Measurements from ENCODE around the gene MCRIP2.
"Not testable (repeated sequence)": the region's sequence is repeated elsewhere in the genome, so short reads cannot be mapped to it uniquely, and the experiment has no call there.

MCRIP2 gene

DNA sequence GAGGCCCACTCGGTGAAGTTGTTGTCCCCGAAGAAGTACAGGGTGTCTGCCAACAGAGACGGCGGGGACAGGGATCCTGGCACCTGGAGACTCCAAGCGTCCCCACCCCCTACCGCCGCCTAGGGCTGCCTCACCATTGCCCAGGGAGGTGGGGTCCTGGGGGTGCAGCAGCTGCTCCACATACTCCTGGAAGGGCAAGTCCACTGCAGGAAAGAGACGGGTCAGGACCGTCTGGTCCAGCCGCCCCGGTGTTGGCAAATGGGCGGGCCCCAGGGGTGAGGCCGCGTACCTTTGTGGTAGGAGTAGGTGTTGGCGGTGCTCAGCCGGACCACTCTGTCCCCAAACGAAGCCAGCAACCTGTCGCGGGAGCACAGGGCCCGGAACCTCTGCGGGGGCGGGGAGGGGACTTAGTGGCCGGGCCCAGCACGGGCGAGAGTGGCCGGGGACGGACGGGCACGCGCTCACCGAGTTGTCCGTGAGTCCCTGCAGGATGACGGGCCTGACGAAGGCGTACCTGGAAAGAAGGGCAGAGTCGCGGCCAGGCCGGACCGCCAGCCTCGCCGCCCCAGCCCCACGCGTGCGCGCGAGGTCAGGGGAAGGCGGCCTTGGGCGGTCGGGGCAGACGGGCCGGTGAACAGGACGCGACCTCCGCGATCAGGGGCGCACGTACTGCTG lies 41.9 kb downstream of the MCRIP2 start:
- DNase-seq = no peak

DNA sequence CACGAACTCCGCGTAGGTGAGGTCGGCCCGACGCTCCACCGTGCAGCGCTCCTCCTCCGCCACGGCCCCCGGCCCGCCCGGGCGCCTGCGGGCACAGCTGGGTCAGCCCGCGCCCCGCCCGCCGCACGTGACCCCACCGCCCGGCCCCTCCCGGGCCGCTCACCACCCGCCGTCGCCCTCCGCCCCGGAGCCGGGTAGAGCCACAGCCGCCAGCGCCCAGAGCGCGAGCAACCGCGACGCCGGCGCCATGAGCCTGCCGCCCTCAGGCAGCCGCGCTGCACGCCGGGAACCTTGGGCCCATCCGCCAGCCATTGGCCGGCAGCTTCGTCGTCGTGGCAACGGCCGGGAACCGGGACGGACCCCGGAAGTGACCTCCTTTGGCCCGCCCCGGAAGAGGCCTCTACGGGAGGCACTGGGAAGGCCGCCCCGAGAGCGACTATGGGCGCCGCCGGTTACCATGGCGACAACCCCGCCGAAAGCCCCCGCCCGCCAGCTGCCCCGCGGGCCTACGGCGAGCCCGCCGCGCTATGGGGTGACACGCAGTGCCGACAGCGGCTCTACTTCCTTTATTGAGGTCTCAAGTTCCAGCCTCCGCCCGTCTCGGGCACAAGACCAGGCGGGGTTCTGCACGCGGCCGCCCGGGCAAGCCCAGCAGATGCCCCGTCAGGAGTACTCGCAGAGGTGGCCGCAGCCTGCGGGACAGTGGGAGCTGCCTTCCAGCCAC lies 42.6 kb downstream of the MCRIP2 start, which contains the start of gene JMJD8:
JMJD8 (minus strand) TSS at position 264 of the 724 bp plus-strand sequence; CDS start at position 249, 15 bp downstream.
- peak; percentile 96 to 97 for DNase-seq

DNA sequence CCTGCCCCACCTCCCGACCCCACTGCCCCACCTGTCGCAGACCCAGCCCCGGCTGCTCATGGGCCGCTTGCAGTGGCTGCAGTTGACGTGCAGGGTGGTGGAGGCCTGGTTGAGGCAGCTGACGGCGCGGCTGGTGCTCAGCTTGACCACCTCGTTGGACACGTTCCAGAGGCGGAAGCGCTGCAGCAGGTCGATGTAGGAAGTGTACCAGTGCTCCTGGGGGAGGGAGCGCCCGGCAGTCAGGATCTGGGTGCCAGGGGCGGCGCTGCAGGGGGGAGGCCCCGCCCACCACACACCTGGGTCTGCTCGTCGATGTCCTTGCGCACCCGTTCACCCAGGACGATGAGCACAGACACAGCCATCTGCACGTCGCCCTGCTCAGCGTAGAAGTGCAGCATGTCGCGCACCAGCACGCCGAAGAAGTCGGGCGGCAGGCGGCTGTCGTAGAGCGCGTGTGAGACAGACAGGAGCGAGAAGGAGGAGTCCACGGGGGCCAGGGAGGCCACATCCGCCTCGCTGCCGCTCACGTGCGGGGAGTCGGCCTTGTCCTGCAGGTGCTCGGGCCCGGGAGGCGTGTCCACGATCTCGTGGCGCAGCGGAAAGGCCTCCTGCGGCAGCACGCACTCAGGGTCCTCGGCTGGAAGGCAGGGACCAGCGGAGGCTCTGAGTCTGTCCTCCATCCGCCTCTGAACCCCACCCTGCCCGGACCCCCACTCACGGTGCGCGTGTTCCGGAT lies 43.5 kb downstream of the MCRIP2 start:
- peak; percentile 89 to 94 for DNase-seq

DNA sequence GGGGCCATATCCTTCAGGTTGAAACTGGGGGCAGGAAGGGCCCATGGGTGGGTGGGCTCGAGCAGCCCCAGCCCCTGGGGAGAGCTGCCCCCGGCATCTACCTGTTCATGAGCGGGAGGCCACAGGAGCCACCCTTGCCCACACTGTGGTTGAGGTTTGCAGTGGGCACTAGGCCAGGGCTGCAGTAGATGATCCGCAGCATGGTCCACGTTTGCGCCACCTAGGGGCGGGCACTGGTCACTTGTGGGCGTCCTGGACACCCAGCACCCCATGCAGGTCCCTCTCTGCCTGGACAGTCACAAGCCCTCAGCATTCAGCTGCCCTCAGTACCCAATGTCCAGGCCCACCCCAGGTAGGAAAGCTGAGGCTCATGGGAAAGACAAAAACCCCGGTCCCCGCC lies 44.3 kb downstream of the MCRIP2 start:
- peak; percentile 55 to 75 for DNase-seq

DNA sequence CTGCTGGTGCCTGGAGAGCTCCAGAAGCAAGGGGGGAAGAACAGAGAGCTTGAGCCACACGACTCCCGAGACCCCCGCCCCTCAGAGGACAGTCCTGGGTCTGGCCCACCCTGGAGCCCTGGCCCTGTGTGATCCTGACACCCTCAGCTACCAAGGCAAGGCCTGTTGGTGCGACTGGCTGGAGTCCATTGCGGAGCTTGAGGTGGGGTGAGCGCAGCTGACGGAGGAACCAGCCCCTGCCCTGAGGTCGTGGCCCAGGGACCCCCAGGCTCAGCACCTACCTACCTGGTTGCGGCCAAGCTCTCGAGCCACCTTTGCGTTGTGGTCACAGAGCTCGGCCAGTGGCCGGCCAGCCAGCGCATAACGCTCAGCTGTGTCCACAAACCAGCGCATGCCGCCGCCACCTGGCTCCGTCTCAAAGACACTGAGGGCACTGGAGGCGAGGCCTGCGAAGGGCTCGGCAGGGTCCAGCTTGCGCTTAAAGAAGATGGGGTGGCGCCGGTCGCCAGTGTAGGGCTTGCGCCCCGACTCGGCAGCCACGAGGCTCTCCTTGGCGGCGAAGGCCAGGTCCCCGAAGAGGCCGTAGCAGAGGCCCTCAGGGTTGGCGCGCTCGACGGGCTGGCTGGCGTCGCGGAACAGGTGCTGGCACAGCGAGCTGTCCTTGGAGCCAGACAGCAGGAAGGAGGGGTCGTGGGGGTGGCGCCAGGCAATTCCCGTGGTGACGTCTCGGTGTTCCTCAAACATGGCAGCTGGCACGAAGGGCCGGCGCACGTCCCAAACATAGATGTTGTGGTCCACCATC lies 45.0 kb downstream of the MCRIP2 start:
- DNase-seq = no peak

DNA sequence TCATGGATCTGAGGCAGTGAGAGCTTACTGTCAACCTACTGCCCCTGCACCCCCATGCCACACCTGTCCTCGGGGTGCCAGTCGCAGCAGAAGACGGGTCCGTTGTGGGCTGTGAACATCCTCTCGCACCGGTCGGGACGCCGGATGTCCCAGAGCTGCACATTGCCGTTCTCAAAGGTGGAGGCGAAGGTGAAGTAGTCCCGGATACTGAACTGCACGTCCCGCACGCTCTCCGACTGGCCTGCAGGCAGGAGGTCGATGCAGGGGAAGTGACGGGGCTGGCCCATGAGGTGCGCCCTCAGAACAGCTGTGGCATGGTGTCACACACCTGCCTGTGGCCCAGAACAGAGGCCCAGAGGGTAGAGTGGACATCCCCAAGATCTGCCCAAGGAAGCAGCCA lies 45.9 kb downstream of the MCRIP2 start:
- DNase-seq = no peak

DNA sequence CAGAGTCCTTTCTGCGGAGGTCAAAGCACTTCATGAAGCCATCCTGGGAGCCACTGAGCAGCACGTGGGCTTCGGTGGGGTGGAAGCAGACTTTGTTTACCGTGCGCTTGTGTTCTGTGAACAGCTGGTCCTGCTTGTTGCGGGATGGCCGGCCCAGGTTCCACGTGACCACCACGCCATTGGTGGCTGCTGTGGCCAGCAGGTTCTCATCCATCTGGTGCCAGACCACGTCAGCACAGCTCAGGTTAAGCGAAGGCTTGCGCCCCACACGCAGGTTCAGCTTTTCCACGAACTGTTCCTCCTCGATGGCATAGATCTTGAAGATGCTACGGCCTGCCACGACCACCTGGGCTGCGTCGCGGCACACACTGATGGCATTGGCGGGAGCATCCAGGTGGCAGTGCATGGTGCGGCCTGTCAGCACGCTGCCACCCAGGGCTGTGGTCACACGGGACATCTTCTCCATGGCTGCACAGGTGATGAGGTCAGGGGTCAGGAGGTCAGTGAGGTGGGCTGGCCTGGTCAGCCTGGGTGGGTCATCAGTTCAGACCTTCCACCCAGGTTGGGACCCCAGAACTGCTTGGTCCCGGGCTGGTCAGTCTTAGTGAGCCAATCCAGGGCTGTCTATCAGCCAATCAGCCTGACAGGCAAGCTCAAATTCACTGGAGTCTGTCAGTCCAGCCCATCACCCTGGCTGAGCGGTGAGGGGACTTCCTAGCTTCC lies 47.7 kb downstream of the MCRIP2 start:
- no peak for DNase-seq

DNA sequence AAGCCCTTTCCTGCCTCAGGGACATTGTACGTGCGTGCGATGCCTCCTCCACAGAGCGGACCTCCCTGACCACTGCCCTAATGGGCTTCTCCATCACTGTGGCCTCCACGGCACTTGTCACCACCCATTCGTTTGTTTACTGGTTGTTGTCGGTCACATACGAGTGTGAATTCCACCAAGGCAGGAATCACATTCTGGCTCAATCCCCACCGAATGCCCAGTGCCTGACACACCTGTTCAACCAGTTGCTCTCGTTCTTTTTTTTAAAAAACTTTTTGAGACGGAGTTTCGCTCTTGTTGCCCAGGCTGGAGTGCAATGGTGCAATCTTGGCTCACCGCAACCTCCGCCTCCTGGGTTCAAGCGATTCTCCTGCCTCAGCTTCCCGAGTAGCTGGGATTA lies 49.6 kb downstream of the MCRIP2 start:
- DNase-seq = not testable (repeated sequence)

DNA sequence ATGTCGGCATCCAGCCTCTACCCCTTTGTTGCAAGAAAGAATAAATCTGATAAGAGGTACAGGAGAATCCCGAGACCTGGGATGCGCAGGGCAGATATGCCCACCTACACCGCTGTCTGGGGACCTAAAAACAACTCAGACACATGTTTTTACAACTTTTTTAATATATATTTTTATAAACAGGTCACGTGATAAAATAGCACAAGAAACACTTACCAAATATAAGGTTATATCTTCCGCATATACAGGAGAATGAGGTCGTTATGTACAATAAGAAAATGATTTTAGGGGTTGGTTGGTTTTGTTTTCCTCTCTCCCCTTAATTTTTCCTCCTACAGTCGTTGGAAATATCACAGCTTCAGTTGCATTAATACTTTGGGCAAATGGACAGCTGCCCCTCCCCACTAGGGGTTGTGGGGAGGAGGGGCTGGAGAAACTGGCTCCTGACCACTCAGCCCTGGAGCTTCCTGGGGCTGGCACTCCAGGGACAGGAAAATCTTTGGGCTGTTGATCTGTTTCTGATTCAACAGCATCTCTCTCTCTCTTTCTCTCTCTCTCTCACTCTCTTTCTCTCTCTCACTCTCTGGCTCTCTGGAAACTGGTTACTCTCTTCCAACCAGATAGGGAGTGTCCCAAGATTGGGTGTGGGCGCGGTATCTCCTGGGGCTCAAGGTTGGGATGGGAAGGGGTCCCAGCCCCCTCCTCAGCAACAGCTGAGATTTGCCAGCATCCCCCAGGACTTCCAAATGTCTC lies 50.9 kb downstream of the MCRIP2 start:
- DNase-seq = no peak

DNA sequence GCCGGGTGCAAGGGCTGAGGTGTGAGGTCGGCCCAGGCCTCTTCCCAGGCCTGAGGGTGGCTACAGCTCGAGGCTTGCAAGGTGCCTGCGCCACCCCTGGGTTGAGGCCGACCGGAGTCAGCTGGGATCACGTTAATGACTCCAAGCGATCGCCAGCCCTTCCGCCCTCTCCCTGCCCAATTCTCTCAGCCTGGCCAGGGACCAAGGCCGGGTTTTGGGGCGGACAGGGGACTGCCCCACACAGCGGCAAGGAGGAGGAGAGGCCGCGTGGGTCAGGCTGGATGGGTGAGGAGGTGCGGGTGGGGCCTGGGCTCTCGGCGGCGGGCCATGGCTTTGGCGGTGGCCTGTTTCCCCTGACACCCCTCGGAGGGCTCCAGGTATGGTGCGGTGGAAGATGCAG lies 51.7 kb downstream of the MCRIP2 start:
- no peak for DNase-seq

DNA sequence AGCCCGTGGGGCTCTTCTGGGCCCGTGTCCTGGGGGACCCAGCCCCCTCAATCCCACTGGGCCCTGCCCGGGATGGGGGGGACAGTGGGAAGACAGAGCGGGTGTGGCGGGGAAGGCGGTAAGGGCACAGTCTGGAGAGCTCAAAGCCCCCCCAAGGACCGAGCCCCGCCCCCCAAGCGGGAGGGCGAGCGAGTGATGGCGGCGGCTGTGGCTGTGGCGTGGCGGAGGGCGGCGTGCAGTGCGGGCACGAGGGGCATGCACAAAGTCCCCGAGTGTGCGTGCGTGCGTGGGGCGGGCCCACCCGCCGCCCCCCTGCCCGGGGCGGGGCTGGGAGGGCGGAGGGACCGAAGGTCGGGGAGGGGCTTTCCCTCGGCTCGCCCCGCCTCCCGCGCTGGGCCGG lies 52.1 kb downstream of the MCRIP2 start:
- no peak for DNase-seq

DNA sequence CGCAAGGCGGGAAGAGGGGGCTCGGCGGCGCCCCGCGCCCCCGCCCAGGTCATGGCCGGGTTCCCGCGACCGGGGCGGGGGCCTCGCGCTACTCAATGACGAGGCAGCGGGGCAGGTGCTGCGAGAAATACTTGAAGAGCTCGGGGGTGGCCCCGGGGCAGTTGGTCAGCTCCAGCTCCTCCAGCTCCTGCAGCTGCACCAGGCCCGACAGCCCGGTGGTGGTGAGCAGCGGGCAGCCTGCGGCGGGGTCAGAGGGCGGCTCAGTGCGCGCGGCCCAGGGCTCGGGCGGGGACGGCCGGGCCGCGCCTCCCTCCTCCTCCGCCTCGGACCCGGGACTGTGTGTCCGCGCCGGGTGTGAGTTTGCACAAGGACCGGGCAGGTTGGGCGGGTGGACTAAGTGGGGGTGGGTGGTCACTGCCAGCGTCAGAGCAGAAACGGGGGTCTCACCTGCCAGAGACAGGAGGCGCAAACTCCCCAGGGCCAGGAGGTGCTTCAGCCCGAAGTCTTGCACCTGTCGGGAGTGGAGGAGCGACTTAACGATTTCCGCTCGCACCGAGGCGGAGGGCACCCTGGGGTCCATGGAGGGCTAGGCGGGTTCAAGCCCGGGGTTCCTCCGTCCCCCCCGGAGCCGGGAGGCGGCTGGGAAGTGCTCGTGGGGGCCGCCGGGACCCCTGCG lies 52.7 kb downstream of the MCRIP2 start:
- DNase-seq = peak; percentile 33 to 55

DNA sequence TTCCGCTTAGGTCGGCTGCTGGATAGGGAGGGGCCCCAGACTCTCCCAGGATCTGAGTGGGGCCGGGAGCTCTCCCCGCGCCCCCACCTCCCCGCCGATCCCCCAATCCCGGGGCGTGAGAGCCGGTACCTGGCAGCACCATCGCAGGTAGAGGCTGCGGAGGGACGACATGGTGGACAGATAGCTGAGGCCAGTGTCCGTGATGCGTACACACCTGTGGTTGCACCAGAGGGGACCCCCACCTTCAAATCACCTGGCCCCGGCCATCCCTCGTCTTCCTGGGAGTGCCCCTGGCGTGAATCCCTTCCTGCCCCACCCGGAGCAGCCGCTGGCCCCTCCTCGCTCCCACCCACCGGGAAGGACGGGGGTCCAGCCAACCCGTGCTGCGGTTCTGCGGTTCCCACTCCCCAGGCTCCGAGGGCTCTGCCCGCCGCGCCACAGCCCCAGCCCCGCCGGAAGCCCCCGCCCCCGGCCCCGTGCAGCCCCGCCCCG lies 53.3 kb downstream of the MCRIP2 start:
- no peak for DNase-seq

DNA sequence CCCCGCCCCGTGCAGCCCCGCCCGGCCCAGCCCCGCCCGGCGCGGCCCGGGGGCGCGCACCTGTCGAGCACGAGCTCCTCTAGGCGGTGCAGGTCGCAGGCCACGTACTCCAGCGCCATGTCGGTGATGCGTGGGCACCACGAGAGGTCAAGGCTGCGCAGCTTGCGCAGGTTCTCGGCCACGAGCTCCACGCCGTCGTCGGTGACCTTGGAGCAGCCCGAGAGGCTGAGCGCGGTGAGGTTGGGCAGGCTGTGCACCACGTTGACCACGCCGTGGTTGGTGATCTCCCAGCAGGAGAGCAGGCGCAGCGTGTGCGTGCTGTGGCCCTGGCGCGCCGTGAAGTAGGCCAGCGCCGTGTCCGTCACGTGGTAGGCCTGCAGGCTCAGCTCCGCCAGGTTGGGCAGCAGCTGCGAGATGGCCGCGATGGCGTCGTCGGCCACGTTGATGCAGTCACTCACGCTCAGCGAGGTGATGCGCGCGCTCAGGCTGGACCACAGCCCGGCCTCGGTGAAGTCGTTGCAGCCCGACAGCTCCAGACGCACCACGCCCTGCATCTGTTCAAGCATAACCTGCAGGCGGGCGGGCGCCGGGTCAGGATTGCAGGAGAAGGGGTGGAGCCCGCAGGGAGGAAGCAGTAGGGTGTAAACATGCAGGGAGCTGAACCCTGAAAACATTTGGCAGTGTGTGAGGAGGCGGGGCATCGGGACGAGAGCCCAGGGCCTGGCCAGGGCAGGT lies 53.9 kb downstream of the MCRIP2 start:
- peak; percentile 83 to 93 for DNase-seq
